Progenitor cell of endocrine pancreas (in vitro differentiated cells): ENCODE data around the gene FOXC2. TPM values are rescaled to one million over a fixed set of nuclear protein-coding genes. Genes with fewer than 3 reads are reported as not detected.

Source experiments
- DNase-seq: peaks from one replicate; pipeline ENCODE4 v3.0.0; 2021; ENCODE audit warnings: low spot score; ENCODE audit not compliant: unreplicated experiment
- H3K27ac Mint-ChIP-seq: 2 replicates; pipeline ENCODE4 v1.8.0; 2021; ENCODE audit warnings: mild to moderate bottlenecking, moderate library complexity, mixed read lengths
- H3K27me3 Mint-ChIP-seq: 2 replicates; pipeline ENCODE4 v1.8.0; 2021; ENCODE audit warnings: mixed read lengths
- H3K36me3 Mint-ChIP-seq: 2 replicates; pipeline ENCODE4 v1.8.0; 2022; ENCODE audit warnings: mixed read lengths; ENCODE audit not compliant: insufficient read depth
- H3K4me1 Mint-ChIP-seq: 2 replicates; pipeline ENCODE4 v1.8.0; 2021; ENCODE audit warnings: low read depth, mixed read lengths
- H3K4me3 Mint-ChIP-seq: 2 replicates; pipeline ENCODE4 v1.8.0; 2021; ENCODE audit warnings: low read depth, mild to moderate bottlenecking, moderate library complexity, mixed read lengths
- H3K9me3 Mint-ChIP-seq: 2 replicates; pipeline ENCODE4 v1.8.0; 2021; ENCODE audit warnings: low read depth, mixed read lengths
- total RNA-seq: library from RNA; stranded (reverse); gene quantifications from 2 replicates; pipeline ENCODE4 v1.2.1, GENCODE V29; 2021
- TF ChIP-seq, protein P1 (sequence below): fragments of 200-600 bp; sonication (generic); IDR thresholded peaks from one replicate; pipeline ENCODE4 v1.5.0; 2021; ENCODE audit warnings: antibody characterized with exemption, mild to moderate bottlenecking; ENCODE audit not compliant: unreplicated experiment

FOXC2 gene
- total RNA-seq, 1 donor from 2014 or later = not detected

DNA sequence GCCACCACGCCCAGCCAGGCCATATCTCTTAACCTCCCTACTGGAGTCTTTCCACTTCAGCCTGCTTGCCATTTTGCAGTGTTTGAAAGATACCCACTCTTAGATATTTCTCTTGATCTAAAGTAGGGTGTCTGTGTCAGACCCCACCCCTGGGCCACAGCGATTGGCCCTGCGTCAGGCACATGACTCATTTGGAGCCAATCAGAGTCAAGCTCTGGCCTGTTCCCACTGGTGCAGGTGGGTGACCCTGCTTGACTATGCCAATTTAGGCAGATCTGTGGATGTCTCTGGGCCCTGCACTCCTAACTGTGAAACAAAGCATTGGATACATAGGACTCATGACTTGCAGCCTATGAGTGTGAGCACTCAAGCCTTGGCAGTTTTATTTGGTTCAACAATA, 39.3 kb downstream of the FOXC2 start:
- no peak overlapping the region for H3K27ac Mint-ChIP-seq
- DNase-seq = no peak
- H3K9me3 Mint-ChIP-seq = no peaks in the 10 kb centered on the region
- no peak overlapping the region for H3K4me3 Mint-ChIP-seq
- TF ChIP-seq, protein P1, sequence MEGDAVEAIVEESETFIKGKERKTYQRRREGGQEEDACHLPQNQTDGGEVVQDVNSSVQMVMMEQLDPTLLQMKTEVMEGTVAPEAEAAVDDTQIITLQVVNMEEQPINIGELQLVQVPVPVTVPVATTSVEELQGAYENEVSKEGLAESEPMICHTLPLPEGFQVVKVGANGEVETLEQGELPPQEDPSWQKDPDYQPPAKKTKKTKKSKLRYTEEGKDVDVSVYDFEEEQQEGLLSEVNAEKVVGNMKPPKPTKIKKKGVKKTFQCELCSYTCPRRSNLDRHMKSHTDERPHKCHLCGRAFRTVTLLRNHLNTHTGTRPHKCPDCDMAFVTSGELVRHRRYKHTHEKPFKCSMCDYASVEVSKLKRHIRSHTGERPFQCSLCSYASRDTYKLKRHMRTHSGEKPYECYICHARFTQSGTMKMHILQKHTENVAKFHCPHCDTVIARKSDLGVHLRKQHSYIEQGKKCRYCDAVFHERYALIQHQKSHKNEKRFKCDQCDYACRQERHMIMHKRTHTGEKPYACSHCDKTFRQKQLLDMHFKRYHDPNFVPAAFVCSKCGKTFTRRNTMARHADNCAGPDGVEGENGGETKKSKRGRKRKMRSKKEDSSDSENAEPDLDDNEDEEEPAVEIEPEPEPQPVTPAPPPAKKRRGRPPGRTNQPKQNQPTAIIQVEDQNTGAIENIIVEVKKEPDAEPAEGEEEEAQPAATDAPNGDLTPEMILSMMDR = no peak
- H3K27me3 Mint-ChIP-seq = peaks cover 46% of the 10 kb centered on the region
- no peaks in the 10 kb centered on the region for H3K36me3 Mint-ChIP-seq
- no peaks in the 10 kb centered on the region for H3K4me1 Mint-ChIP-seq

- TF ChIP-seq, protein P1 = no peak
- Mint-ChIP-seq H3K27ac (no peak overlapping the region), H3K36me3 (no peaks in the 10 kb centered on the region), H3K4me3 (no peak overlapping the region), H3K4me1 (no peaks in the 10 kb centered on the region), H3K27me3 (peaks cover 36% of the 10 kb centered on the region), H3K9me3 (no peaks in the 10 kb centered on the region)
- no peak for DNase-seq
Measured at GRCh38 chr16:86608301-86608747, 41.7 kb downstream of the FOXC2 start.

DNA sequence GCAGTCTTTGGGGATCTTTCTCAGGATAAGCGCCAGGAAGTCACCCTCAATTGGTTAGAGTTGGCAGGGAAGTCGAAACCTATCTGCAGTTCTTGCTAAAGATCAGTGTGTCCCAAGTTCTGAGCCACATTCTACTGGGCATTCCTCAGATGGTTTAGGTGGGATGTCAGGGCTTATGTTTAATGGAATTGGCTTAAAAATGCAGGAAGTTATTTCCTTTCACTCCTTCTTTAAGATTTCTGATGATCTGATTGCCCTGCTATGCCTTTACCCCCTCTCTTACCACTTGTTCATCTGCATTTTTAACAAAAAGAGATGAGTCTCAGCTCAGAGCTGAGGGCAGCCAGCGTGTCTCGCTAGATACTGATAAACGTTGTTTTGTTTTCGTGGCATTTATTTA, 42.5 kb downstream of the FOXC2 start:
- TF ChIP-seq, protein P1 = no peak
- Mint-ChIP-seq H3K36me3 (no peaks in the 10 kb centered on the region), H3K27me3 (peaks cover 35% of the 10 kb centered on the region), H3K4me1 (no peaks in the 10 kb centered on the region), H3K27ac (no peak overlapping the region), H3K9me3 (no peaks in the 10 kb centered on the region), H3K4me3 (no peak overlapping the region)
- no peak for DNase-seq

GRCh38 chr16:86609661-86610060, 43.0 kb downstream of the FOXC2 start:
- TF ChIP-seq, protein P1 = no peak
- H3K9me3 Mint-ChIP-seq = no peaks in the 10 kb centered on the region
- no peak overlapping the region for H3K27ac Mint-ChIP-seq
- H3K36me3 Mint-ChIP-seq = no peaks in the 10 kb centered on the region
- H3K4me1 Mint-ChIP-seq = no peaks in the 10 kb centered on the region
- DNase-seq = no peak
- H3K4me3 Mint-ChIP-seq = no peak overlapping the region
- peaks cover 36% of the 10 kb centered on the region for H3K27me3 Mint-ChIP-seq

DNA sequence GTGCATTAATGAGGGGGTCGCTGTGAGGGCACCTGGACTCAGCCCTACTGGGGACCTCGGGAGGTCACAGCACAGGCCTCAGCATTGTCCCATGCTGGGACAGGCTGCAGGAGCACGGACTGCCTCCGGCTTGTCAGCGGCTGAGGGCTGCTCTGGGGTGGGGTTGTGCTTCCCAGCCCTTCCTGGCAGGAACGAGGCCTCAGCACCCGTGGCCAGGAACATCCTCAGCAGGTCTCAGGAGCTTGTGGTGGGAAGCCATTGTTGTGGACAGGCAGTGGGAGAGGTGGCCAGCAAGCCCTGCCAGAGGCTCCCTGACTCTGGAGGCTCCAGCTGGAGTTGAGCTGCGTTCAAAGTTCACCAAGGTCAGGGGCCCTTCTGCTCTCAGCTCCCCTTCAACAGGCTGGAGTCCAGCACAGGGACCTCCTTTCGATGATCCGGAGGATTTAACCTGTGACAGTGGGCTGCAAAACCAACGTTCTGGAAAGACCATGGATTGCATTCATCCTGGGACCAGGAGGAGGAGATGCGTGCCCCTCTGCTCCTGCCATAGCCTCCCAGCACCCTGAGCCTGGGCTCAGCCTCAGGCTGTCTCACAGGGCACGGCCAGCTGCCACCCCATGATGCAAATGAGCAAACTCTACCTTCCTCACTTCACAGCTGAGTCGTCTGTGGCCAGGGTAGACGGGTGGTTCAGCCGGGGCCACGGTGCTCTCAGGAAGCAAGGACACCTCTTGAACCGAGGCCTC, 44.3 kb downstream of the FOXC2 start:
- no peaks in the 10 kb centered on the region for H3K4me1 Mint-ChIP-seq
- DNase-seq = no peak
- H3K9me3 Mint-ChIP-seq = no peaks in the 10 kb centered on the region
- no peak overlapping the region for H3K4me3 Mint-ChIP-seq
- peaks cover 31% of the 10 kb centered on the region for H3K27me3 Mint-ChIP-seq
- TF ChIP-seq, protein P1 = no peak
- H3K36me3 Mint-ChIP-seq = no peaks in the 10 kb centered on the region
- no peak overlapping the region for H3K27ac Mint-ChIP-seq
